NCI-H510A (cell line): ENCODE results near the gene MST1R.

Source experiments
- DNase-seq: peaks from one replicate; lab custom pipeline; 2025; lab: John Stamatoyannopoulos, UW

MST1R gene

DNA sequence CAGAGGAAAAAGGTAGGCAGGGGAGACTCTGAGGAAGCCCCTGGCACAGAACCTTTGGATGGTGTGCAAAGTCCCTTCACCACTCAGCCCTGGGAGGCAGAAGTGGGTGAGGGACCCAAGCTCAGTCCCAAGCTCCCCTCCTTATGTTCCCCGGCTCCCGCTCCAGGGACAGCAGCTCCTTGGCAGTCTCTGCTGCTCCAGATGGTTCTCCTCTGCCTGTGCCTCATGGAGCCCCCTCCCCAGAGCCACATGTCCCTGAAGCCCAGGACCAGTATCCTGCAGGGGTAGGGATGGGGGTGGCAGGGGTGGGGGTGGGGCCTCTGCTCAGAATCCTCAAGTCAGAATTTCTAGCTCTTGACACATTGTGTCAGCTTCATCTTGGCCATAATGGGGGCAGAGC lies 26.0 kb downstream of the MST1R start:
- DNase-seq, result no peak

DNA sequence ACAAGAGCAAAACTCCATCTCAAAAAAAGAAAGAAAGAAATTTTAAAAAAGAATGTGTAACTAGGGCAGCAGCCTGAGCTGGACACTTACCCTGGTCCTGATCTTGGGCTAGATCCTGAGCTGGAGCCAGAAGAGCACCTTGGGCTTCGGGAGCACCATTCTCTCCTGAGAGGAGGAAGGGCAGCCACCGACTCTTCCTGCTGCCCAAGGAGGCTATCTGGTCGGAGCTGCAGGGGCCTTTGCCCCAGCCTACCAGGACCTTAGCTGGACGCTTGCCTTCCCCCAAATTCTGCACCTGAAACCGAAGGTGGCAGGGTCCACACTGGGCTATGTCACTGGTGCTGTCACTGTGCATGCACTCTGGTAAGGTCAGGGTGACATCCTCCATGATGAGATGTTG lies 27.1 kb downstream of the MST1R start:
- DNase-seq, result no peak

DNA sequence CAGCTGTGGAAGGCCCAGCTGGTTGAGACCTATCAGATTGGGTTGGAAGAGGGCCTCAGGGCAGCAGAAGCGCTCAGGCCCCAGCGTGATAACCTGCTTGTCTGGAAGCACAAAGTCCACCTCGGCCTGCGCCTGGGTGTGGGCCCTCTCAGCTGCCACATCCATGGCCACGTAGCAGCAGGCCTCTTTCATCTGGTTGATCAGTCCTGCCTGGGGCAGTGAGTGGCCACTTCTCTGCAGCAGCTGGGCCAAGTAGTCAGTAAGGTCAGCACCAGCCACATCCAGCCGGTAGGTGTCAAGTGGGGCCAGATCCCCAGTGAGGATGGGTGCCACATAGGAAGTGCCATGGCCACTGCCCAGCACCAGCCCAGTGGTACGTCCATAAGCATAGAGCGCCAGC lies 30.1 kb downstream of the MST1R start:
- no peak for DNase-seq

DNA sequence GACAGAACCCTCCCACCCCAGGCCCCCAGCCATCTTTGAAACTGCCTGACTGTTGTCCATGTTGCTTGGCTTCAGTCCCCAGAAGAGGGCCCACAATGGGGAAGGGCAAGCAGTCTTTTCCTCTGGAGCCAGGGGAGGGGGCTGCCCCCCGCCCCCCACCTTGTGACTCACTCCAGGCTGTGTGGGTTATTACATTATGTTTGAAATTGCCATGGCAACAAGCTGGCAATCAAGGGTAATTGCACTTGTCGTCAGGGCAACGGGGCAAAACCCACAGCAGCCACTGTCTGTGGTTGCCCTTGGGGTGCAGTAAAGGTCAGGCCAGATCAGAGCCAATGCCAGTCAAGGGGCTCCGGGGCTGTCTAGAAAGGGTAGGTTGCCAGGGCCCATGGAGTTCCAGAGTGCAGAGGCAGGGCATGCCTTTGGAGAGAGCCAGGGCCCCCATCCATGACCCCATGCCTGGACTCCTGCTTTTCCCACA lies 30.8 kb downstream of the MST1R start:
- DNase-seq, result no peak

DNA sequence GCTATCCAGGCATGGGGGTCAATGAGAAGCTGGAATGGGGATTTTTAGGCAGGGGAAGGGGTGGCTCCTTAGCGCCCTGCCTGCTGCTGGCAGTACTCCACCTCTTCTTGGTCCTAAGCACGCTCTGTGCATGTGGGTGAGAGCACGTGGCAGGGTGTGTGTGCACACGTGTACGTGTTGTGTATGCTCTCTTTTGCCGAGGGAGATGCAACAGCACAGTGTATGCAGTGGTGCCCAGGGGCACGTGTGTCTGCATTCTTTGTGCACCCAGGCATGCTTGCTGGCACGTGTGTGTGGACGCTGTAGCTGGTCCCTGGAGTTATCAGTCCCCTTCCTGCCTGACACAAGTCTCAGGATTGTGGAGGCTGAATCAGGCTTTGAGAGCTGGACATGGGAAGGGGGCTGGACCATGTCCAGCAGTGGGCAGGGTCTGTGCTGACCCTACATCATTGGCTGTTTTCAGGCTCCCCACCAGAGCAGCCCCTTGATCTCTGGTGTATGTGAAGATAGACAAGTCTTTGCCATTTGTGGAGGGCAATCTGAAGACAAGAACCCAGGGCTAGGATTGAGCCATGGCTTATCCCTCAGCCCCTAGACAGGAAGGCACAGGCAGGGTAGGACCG lies 32.0 kb downstream of the MST1R start:
- DNase-seq, result no peak

DNA sequence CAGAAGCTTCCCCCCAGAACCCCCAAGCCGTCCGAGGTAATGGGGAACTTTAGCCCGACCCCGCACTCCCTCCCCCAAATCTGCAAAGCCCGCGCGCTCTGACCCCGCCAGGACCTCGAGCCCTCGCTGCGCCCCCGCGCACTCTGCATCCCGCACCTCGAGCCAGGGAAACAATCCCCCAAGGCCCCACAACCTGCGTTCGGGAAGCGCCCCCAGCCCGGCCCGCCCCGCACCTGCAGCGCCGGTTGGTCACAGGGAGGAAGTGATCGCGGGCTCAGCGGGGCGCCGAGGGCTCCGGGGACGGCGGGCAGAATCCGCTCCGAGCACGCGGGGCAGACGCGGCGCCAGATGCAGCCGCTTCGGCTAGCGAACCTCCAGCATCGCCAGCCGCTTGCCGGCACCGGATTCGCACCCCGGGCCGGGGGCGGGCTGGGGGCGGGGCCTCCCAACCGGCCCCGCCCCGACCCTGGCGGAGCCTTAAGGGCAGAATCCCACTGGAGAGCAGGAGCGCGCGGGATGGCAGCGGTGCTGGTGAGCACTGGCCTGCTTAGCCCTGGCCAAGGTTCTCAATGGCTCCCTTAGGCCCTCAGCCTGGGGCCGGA lies 34.0 kb downstream of the MST1R start, which contains the start of gene CAMKV:
Gene CAMKV, minus strand, starts transcription at position 382 of the 602 bp plus-strand sequence. CDS start 7,518 bp downstream, outside the sequence.
- peak; percentile 18 for DNase-seq

DNA sequence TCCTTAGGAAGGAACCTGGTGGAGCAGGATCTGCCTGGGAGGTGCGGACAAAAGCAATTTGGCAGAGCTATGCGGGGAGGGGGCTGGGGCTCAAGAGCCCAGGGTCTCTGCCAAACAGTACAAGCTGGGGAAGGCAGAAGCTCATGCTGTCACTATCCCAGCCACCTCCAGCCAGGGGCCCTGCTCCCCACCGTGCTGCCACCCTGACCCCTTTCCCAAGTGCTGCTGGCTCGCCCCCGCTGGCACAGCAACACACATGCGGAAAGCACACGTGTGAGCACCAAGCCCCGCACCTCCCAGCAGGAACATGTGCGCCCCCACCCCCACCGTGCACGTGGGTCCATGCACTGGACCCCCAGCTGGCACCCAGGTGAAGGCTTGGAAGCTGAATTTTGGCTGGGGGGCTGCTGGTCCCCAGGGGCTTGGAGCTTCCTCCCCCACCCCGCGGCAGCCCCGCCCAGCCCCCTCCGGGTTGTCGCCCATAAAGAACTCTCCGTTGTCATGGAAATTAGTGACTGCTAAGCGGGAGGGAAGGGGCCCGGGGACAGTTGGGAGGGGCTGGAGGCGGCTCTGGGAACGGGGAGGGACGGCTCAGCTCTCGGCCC lies 34.7 kb downstream of the MST1R start:
- no peak for DNase-seq

DNA sequence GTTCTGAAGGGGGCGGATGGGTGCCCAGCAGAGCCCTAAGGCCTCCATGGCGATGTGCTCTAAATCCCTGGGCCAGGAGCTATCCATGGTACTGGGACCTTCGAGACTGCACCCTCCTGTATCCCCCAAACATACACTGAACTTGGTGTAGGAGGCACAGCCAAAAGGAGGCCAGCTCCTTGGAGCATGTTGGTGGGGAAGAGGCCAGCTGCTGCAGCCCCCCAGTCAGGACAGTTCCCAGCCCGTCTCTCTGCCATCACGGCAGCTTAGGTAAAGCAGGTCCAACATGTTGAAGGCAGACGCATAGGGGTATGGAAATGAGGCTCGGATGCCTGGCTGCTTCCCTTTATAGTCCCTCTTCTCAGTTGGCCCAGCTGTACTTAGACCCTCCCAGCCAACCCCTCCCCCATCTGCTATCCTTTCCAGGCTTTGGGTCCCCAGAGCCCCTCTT lies 35.8 kb downstream of the MST1R start:
- no peak for DNase-seq

DNA sequence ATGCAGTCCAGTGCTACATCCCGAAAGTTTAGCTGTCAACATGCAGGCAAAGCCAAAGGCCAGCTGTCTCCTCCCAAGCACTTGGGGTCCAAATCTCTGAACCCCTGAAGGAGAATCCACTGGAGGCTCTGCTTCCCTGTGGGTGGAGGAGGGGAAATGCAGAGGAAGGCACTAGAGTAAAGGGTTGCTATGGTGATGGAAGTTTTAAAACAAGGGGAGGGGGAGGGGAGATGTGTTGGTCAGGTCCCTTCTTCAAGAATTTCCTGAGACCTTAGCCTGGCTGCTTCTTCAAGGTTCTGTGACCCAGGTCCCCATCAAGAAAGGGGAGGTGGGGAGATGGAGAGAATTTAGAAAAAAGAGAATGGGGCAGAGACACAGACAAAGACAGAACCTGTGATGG lies 36.3 kb downstream of the MST1R start:
- no peak for DNase-seq

DNA sequence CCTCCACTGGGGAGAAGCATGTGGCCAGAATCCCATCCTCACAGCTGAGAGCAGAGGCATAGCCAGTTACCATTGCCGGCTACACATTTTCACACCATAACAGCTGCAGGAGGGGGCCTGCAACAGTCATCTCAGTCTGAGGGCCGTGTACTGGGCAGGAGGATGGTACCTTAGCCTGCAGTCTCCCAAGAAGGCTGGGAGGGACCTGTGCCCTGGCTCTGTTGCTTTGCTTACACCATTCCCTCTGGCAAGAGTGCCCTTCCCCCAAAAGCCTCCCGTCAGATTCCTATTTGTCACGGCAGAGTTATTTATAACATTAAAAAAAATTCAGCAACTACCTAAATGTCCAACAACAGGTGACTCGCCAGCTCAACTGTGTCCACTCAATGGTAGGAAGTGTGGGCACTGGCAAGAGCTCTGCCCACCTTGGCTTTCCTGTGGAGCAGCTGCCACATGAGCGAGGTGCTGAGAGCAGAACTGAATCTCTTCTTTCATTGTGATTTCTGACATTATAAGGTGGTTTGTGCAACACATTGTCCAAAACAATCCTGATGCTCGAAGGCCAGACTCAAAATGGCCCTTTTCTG lies 38.4 kb downstream of the MST1R start:
- DNase-seq, result no peak

DNA sequence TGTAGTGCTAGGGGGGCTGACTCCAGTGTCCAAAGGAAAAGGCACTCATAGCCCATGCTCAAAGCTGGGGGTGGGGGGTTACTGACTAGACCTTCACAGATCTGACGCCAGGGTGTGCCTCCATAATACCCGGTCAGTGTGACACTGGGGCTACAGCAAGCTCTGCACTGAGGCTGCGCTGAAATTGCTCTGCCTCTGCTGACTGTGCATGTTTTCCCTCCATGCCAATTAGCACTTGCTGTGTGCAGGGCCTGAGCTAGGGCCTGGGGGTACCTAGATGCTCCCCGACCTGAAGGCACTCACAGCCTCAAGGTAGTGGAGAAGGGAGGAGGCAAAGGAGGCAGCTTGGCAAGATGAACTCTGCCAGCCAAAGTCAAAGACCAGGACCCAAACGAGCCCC lies 39.2 kb downstream of the MST1R start:
- DNase-seq, result no peak

DNA sequence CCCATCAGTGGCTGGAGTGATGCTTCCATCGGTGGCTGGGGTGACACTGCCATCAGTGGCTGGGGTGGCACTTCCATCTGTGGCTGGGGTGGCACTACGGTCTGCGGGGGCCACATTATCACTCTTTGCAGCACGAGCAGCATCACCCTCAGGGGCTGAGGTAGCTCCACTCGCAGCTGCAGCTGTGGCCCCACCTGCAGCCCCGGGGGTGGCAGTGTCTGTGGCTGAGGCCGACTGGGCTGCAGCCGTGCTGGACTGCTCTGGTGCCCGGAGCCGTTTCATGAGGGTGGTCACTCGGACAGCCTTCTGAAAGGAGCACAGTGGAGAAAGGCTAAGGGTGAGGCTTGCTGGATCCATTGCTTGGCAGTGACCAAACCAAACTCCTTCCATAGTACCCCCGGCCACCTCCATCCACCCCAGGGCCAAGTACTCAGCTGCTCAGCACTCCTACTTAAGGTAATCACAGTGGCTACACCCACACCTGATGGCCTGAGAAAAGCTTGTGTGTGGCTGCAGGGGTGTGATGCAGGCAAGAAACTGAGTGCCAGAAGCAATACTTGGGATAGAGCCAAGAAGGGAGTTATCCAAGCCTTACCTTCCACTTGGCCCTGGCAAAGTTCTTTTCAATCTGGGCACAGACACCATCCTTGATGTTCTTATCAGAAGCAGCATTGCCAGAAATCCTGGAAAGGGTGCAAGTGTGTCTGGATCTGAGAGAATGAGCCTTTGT lies 43.9 kb downstream of the MST1R start:
- DNase-seq, result no peak

DNA sequence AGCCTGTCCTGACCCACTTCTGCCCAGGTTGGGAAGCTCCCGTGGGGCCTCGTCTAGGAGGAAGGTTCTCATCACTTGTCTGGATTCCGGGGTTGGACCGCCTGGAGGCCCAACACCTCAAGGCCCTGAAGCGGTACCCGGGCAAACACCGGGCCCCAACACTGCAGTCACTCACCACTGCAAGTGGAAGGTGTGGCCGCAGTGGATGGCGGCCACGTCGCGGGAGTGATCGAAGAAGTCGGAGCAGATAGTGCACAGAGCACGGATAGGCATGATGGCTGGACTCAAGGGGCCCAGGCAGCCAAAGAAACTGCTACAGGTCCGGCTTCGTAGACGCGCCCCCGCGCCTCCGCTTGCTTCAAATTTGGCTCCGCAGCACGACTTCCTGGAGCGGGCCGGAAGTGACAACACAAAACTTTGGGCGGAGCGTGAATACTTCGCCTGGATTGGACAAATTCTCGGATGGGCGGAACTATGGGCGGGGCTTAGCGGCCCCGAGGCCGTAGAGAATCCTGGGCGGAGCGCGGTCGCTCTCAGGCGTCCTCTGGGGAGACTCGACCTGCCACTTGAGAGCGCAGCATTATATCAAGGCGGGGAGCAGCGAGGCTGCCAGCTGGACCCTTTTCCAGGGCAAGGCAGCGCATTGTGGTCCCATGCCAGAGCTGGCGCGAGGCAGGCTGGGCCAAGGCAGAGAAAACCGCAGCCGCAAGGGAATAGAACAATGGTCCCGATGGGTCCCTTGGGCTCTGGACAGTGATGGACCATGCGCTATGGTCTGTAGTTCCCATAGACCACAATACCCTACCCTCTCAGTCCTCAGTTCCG lies 47.3 kb downstream of the MST1R start, which contains the start of gene TRAIP:
Gene TRAIP, minus strand, starts transcription at position 384 of the 825 bp plus-strand sequence. Its CDS starts 111 bp downstream, at position 273.
- DNase-seq, result peak; percentile 83

DNA sequence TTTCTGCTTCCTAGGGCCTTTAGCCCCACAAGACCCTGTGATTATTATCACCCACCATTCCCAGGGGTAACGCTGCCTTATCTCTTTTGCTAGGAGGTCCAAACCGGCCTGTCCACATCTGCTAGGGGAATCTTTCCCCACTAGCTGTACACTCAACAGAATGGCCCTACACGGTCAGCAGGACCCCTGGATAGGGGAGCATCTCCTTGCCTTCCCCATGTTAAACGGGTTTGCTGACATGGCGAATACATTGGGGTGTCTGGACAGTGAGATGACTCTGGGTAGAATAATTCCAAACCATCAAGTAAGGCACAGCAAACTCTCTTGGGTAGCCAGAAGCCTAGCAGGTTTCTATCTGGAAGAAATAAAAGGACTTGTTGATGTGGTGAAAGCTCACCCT lies 48.0 kb downstream of the MST1R start:
- no peak for DNase-seq

DNA sequence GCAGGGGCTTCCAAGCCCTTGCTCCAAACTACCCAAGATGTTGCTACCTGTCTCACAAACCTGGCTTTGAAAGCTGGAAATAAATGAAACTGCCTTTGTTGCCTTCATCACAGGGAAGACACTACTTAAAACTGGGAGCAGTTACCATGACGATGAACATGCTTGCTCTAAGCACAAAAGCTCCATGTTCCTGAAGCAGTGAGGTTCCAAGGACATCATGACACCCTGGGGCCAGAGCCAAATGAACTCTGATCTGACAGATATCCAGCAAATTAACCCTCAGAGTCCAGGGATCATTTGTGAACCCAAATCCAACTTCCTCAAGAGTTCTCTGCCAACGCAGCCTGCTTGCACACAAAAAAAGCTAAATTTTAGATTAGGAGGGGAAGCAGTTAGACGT lies 58.0 kb downstream of the MST1R start:
- no peak for DNase-seq

DNA sequence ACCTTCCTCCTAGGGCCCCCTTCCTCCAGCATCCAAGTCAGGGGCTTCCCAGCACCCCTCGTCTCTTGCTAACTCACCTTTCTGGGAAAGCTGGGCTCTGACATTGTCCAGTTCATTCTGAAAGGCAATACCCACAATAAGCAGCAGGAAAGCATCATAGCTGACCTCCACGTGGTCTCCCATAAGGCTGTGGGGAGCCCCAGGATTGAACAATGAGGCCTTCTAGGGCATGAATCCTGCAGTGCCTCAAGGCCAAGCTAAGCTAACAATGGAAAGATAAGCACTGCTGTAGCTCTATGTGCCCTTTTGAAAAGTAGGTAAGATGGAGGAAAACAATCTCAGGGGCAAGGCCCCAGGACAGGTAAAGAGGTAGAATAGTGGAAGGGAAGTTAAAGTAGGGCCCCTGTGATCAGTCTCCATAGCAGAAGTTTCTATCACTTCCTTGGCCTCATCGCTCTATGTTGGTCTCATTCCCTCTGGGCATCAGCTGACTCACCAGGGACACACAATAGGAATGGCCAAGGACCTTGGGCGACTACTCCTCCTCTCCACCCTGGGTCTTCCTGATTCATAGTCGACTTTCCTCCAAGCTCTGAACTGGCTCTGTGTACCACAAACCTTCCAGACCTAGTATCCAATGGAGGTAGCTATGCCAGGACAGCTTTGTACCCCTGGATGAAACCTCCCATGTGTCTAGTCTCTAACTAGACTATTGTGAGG lies 59.0 kb downstream of the MST1R start:
- DNase-seq, result no peak

DNA sequence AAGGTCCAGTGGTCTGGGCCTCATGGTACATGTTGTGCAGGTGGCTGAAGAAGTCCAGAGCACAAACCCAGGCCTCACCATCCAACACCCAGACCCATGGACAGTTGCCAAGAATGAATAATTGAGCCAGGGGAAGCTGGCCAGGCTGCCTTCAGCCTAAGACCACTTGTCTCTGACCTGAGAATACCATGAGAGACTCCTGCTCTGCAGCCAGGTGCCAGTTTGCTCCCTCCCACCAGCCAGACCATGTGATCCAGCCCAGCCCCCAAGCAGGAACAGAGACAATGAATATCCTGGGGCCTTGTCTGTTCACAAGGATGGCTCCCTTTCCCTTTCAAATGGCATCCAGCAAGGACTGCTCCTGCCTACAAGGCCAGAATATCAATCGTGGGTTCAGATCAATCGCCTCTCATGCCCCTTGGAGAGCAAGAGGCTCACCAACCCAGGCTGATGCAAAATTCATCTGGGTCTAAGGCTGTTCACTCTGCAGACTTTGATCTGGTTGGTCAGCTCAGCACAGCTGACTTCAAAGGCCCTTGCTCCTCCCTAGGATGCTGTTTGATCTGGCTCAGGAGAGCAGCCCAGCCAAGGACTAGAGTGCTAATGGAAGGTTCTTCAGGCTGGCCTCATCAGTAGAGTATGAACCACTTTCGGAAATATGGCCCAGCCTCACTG lies 60.7 kb downstream of the MST1R start:
- no peak for DNase-seq

DNA sequence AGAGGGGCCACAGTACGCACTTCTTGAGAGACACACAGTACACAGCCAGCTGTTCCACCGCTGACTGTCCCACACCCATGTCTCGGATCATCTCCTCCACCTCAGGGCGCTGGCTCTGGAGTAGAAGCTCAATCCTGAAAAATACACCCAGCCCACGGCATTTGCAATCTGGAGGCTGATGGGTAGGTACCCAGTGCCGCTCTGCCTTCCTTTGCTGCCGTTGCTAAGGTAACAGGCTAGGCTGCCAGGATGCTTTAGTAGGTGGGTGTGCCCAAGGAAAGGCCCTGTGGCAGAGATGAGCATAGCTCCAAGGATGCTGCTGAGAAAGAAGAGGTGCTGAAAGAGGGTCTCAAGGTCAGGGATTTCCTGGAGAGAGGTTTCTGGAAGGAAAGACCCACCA lies 61.9 kb downstream of the MST1R start:
- no peak for DNase-seq

DNA sequence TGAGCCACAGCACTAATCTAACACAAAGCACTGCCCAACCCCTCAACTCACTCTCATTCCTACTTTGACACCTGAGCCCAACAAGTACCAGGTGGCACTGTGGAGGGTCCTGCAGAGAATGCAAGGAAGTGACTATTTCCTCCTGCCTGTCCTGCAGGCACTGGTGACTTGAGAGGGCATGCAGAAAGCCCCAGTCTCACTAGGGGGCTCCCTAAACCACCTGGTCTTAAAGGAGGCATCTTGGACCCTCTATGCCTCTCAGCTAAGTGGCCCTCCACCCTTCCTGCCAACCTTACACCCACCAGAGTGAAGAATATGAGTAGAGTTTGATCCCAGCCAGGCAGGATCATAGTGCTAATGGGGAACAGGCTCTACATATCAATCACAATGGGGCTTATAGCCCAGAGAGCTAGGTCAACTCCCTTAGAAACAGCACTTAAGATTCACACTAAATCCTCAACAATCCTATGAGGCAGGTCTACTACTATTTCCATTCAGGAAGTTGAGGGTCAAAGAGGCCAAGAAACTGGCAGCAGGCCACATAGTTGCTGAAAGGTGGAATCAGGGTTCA lies 62.5 kb downstream of the MST1R start:
- DNase-seq, result no peak

DNA sequence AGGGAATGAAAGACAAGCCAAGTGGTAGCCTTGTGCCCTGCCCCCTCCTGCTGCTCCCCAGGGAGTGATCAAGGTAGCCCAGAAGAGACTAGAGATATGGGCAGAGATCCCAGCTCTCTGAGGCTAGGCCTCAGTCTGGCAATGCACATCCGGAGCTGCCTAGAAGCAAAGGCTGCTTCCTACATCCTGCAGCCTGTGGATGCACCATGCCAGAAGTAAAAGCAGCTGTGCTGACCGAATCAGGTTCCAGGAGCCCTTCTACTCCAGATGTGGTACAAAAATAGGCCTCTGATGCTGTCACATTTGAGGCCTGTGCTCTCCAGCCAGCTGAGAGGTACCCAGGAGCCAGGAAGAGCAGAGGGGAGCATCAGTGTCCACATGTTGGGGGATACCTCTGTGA lies 63.3 kb downstream of the MST1R start:
- DNase-seq, result no peak
